Liver (tissue), 3 donors: ENCODE results near the gene PLA2G4F.

Source experiments
- CTCF ChIP-seq: fragments of 150-350 bp; IDR thresholded peaks from 2 replicates; pipeline ENCODE4 v1.5.1; 2017; ENCODE audit warnings: improper control_type of control experiment, low read depth, low read length; ENCODE audit not compliant: missing input control
- GABPA ChIP-seq, 2 donors: IDR thresholded peaks in 1 of 2; conservative IDR thresholded peaks in 1 of 2; 2 replicates each; pipeline ENCODE4 v1.6.1; 2016; ENCODE audit warnings: antibody characterized with exemption in 2 of 2, mild to moderate bottlenecking in 1 of 2, moderate library complexity in 1 of 2
- JUND ChIP-seq, 2 donors: IDR thresholded peaks; 2 replicates each; pipeline ENCODE4 v1.6.1; 2016; ENCODE audit warnings: antibody characterized with exemption in 2 of 2
- REST ChIP-seq: IDR thresholded peaks from 2 replicates; pipeline ENCODE4 v1.6.1; 2016; ENCODE audit warnings: antibody characterized with exemption, mild to moderate bottlenecking
- SP1 ChIP-seq: IDR thresholded peaks from 2 replicates; pipeline ENCODE4 v1.6.1; 2018; ENCODE audit warnings: antibody characterized with exemption, mild to moderate bottlenecking
- TAF1 ChIP-seq: conservative IDR thresholded peaks from 2 replicates; pipeline ENCODE4 v1.6.1; 2016; ENCODE audit warnings: antibody characterized with exemption, mild to moderate bottlenecking
- donor health status: healthy.
- donor health status: healthy.

GRCh38 chr15:42090370-42090769 lies 66.1 kb downstream of the PLA2G4F start:
- TF ChIP-seq CTCF = no peak
- no peak for TF ChIP-seq GABPA (IDR thresholded peaks at IDR 0.05 in 1 of 2, conservative IDR thresholded peaks at IDR 0.05 in 1 of 2)
- no peak for TF ChIP-seq REST
- TF ChIP-seq TAF1 = no peak
- TF ChIP-seq JUND (IDR thresholded peaks at IDR 0.05) = no peak
- TF ChIP-seq SP1 = no peak
